HuH-7.5 (cell line): ENCODE data around the gene UBR3.
"Not testable (repeated sequence)": the region's sequence is repeated elsewhere in the genome, so short reads cannot be mapped to it uniquely, and the experiment has no call there.

Experiments
- DNase-seq: peaks from one replicate; pipeline ENCODE4 v3.0.0; 2011; ENCODE audit warnings: low spot score

Gene UBR3

GRCh38 chr2:169824373-169825333 lies 2.6 kb upstream of the UBR3 start, which contains the start of gene METTL5:
Gene METTL5 (minus strand): TSS chr2:169824905. CDS start chr2:169824597, 308 bp downstream.
- DNase-seq: peak; percentile 91

- peak; percentile 74 for DNase-seq
Measured at GRCh38 chr2:169828141-169828811, 1.0 kb downstream of the UBR3 start.

GRCh38 chr2:169834401-169834800 lies 7.1 kb downstream of the UBR3 start:
- DNase-seq: no peak

GRCh38 chr2:169838743-169839489 lies 11.7 kb downstream of the UBR3 start:
- no peak for DNase-seq

GRCh38 chr2:169839954-169840746 lies 12.9 kb downstream of the UBR3 start:
- DNase-seq: no peak

GRCh38 chr2:169840747-169841142 lies 13.5 kb downstream of the UBR3 start:
- no peak for DNase-seq

GRCh38 chr2:169841625-169842024 lies 14.4 kb downstream of the UBR3 start:
- not testable (repeated sequence) for DNase-seq

GRCh38 chr2:169845016-169845415 lies 17.8 kb downstream of the UBR3 start:
- DNase-seq: no peak

GRCh38 chr2:169848959-169849693 lies 21.9 kb downstream of the UBR3 start:
- DNase-seq: not testable (repeated sequence)

- DNase-seq: no peak
Measured at GRCh38 chr2:169849710-169850109, 22.5 kb downstream of the UBR3 start.

- no peak for DNase-seq
Measured at GRCh38 chr2:169853041-169853668, 25.9 kb downstream of the UBR3 start.

GRCh38 chr2:169855281-169856258 lies 28.3 kb downstream of the UBR3 start:
- not testable (repeated sequence) for DNase-seq

- no peak for DNase-seq
Measured at GRCh38 chr2:169859423-169859822, 32.2 kb downstream of the UBR3 start.

- DNase-seq: no peak
Measured at GRCh38 chr2:169860149-169860548, 32.9 kb downstream of the UBR3 start.

GRCh38 chr2:169862816-169863215 lies 35.6 kb downstream of the UBR3 start:
- no peak for DNase-seq

- DNase-seq: no peak
Measured at GRCh38 chr2:169865492-169865891, 38.2 kb downstream of the UBR3 start.

- not testable (repeated sequence) for DNase-seq
Measured at GRCh38 chr2:169866230-169866629, 39.0 kb downstream of the UBR3 start.

GRCh38 chr2:169867579-169867978 lies 40.3 kb downstream of the UBR3 start:
- no peak for DNase-seq

GRCh38 chr2:169868951-169869350 lies 41.7 kb downstream of the UBR3 start:
- DNase-seq: no peak
